Colonic mucosa (tissue), 4 donors: ENCODE results near the gene CAMTA1. TPM values are rescaled to one million over a fixed set of nuclear protein-coding genes. Genes with fewer than 3 reads are reported as not detected.

Experiments used
- DNase-seq: peaks from one replicate; pipeline ENCODE4 v3.0.0-alpha.2; 2020
- H3K27ac ChIP-seq: fragments of 200-600 bp; one replicate; pipeline ENCODE4 v1.8.0; 2021
- H3K27me3 ChIP-seq: fragments of 200-600 bp; one replicate; pipeline ENCODE4 v1.8.0; 2021
- H3K36me3 ChIP-seq: fragments of 200-600 bp; one replicate; pipeline ENCODE4 v1.8.0; 2021
- H3K4me1 ChIP-seq: fragments of 200-600 bp; one replicate; pipeline ENCODE4 v1.8.0; 2021; ENCODE audit warnings: mild to moderate bottlenecking
- H3K4me3 ChIP-seq: fragments of 200-600 bp; one replicate; pipeline ENCODE4 v1.8.0; 2021
- H3K9ac ChIP-seq, 2 donors: one replicate each; pipeline ENCODE4 v1.7.0; 2013; ENCODE audit warnings: control low read depth in 2 of 2, low read depth in 2 of 2, low read length in 2 of 2
- H3K9me3 ChIP-seq: fragments of 200-600 bp; one replicate; pipeline ENCODE4 v1.8.0; 2021
- intact Hi-C: fragments of 100-400 bp; cut with DNase I; formaldehyde crosslinking; loops from one replicate; pipeline ENCODE4 v1.14.1; 2022
- total RNA-seq, 2 donors: library from RNA; stranded (reverse); fragmentation: NEBNext Ultra II Directional in 1 of 2; extraction: Animal tissue kit (Norgen Biotek cat#: 25700) in 1 of 2; gene quantifications; one replicate each; pipeline ENCODE4 v1.2.1, GENCODE V29; 2021
- TF ChIP-seq, protein P1 (sequence below): fragments of 200-600 bp; IDR thresholded peaks from one replicate; pipeline ENCODE4 v1.8.0; 2022; ENCODE audit warnings: antibody characterized with exemption, mild to moderate bottlenecking
- donor health status: healthy.
- donor health status: DM: no; HTN: no; CAD: no.
- donor health status: DM: no; HTN: no; CAD: no.

The CAMTA1 gene
- total RNA-seq, 2 donors from 2014 or later, result 76.8 to 92.8 TPM

- no peaks in the 10 kb centered on the region for H3K9me3 ChIP-seq
- no peaks in the 10 kb centered on the region for H3K36me3 ChIP-seq
- H3K27me3 ChIP-seq, result no peaks in the 10 kb centered on the region
- H3K4me1 ChIP-seq, result no peaks in the 10 kb centered on the region
- intact Hi-C loops, result no loop called here
- no peak for DNase-seq
- TF ChIP-seq, protein P1, sequence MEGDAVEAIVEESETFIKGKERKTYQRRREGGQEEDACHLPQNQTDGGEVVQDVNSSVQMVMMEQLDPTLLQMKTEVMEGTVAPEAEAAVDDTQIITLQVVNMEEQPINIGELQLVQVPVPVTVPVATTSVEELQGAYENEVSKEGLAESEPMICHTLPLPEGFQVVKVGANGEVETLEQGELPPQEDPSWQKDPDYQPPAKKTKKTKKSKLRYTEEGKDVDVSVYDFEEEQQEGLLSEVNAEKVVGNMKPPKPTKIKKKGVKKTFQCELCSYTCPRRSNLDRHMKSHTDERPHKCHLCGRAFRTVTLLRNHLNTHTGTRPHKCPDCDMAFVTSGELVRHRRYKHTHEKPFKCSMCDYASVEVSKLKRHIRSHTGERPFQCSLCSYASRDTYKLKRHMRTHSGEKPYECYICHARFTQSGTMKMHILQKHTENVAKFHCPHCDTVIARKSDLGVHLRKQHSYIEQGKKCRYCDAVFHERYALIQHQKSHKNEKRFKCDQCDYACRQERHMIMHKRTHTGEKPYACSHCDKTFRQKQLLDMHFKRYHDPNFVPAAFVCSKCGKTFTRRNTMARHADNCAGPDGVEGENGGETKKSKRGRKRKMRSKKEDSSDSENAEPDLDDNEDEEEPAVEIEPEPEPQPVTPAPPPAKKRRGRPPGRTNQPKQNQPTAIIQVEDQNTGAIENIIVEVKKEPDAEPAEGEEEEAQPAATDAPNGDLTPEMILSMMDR, result no peak
- no peak overlapping the region for H3K27ac ChIP-seq
- H3K4me3 ChIP-seq, result no peak overlapping the region
- H3K9ac ChIP-seq, result no peak overlapping the region
These were observed 127.3 kb downstream of the CAMTA1 start for GRCh38 chr1:6912518-6912917.

- H3K27me3 ChIP-seq, result no peaks in the 10 kb centered on the region
- H3K9ac ChIP-seq, result no peak overlapping the region
- no peak overlapping the region for H3K4me3 ChIP-seq
- DNase-seq, result no peak
- no peaks in the 10 kb centered on the region for H3K36me3 ChIP-seq
- no peak overlapping the region for H3K27ac ChIP-seq
- H3K4me1 ChIP-seq, result no peaks in the 10 kb centered on the region
- intact Hi-C loops, result no loop called here
- H3K9me3 ChIP-seq, result no peaks in the 10 kb centered on the region
- TF ChIP-seq, protein P1, result no peak
These were observed 127.8 kb downstream of the CAMTA1 start for GRCh38 chr1:6913086-6913485.

DNA sequence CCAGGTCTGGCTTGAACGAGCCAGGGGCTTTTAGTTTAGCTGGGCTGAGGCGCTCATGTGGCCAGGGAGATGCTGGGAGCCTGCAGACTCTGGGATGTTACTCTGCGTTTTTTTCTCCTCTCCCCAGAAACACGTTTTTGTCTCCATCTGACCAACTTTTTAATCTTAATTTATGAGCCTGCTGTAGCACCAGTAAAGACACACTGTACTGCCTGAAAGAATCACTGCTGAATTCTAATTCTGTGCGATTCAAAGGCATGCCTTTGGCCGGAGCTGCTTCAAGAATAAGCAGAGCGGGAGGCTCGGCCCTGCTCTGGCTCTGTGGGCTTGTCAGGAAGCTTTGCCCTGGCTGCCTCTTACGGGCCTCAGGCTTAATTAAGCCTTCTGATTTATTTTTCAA lies 129.5 kb downstream of the CAMTA1 start:
- H3K4me1 ChIP-seq, result no peaks in the 10 kb centered on the region
- intact Hi-C loops, result no loop called here
- no peak for DNase-seq
- no peaks in the 10 kb centered on the region for H3K27me3 ChIP-seq
- H3K36me3 ChIP-seq, result no peaks in the 10 kb centered on the region
- no peak overlapping the region for H3K4me3 ChIP-seq
- H3K9me3 ChIP-seq, result no peaks in the 10 kb centered on the region
- TF ChIP-seq, protein P1, result no peak
- no peak overlapping the region for H3K27ac ChIP-seq
- no peak overlapping the region for H3K9ac ChIP-seq

- no peaks in the 10 kb centered on the region for H3K27me3 ChIP-seq
- no peak for DNase-seq
- intact Hi-C loops, result no loop called here
- H3K4me1 ChIP-seq, result no peaks in the 10 kb centered on the region
- no peak overlapping the region for H3K9ac ChIP-seq
- no peak overlapping the region for H3K27ac ChIP-seq
- H3K36me3 ChIP-seq, result no peaks in the 10 kb centered on the region
- TF ChIP-seq, protein P1, result no peak
- H3K9me3 ChIP-seq, result no peaks in the 10 kb centered on the region
- no peak overlapping the region for H3K4me3 ChIP-seq
These were observed 130.8 kb downstream of the CAMTA1 start for GRCh38 chr1:6915999-6916565.

- Histone ChIP-seq H3K36me3 (no peaks in the 10 kb centered on the region), H3K4me3 (no peak overlapping the region), H3K27ac (no peak overlapping the region), H3K27me3 (no peaks in the 10 kb centered on the region), H3K9ac (no peak overlapping the region), H3K4me1 (no peaks in the 10 kb centered on the region), H3K9me3 (no peaks in the 10 kb centered on the region)
- intact Hi-C loops, result no loop called here
- DNase-seq, result no peak
- TF ChIP-seq, protein P1, result no peak
These were observed 131.8 kb downstream of the CAMTA1 start for GRCh38 chr1:6917067-6917466.
